Activated CD4-positive, alpha-beta T cell treated with anti-CD3 and anti-CD28 coated beads for 48 hours (primary cell): ENCODE measurements around the gene SLC6A6.

ENCODE experiments used
- DNase-seq: peaks from one replicate; pipeline ENCODE4 v3.0.0-alpha.2; 2020

Gene SLC6A6

DNA sequence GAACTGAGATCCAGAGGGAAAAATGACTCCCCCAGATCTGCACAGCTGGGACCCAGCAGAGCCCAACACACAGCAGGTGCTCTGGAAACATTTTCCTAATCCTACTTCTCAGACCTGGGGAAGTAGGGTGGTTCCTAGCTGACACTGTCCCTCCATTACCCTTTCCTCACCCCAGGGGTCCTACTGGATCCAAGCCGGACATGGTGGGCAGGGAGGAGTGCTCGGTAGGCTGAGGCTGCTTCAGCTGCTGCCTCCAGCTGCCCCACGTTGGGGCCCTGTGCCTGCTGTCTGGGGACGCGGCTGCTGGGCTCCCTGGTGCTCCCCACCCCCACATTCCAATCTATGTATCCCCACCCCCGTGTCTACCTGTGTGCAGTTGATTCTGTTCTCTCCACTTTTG is 29.8 kb upstream of the SLC6A6 start:
- no peak for DNase-seq

DNA sequence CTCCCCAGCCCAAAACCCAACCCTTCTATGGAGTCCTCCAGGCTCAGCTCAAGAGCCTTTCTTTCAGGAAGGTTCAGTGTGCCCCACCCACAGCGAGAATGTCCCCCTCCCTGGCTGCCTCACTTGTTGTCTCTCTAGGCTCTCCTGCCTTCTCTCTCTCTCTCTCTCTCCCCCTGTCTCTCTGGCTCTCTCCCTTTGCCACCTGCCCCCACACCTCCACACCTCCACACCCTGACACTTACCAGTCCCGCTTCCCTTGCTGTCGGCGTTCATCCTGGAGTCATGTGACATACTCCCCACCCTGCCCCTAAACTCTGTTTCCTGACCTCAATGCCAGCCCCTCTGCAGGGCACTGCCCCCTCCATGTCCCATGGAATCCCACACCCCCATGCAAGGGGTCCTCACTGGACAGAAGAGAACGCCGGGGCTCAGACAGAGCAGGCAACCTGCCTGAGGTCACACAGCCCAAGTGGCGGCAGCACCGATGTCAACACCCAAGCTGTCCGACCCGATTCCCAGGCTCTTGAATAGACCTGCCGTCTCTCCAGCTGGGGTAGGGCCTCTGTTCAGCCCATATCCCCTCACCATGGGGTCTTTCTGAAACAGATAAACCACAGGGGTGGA is 28.5 kb upstream of the SLC6A6 start:
- DNase-seq, result no peak

GRCh38 chr3:14374444-14374883 is 27.9 kb upstream of the SLC6A6 start:
- DNase-seq, result no peak

DNA sequence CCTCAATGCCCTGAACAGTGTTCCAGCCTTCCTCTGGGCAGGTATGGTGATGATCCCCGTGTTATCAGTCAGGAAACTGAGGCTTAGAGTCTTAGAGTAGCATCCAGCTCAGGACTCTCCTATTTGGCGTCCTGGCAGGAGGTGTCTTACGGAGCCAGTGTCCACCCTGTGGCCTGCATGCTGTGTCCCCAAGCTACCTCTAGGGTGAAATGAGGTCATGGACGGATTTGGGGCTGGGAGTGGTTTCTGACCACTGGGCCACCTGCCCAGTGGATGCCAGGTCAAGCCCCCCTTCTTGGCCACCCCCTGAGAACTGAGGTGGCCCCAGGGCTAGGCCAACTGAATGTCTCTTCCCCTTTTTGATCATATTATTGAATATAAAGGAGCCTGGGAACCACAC is 27.2 kb upstream of the SLC6A6 start:
- DNase-seq, result no peak

DNA sequence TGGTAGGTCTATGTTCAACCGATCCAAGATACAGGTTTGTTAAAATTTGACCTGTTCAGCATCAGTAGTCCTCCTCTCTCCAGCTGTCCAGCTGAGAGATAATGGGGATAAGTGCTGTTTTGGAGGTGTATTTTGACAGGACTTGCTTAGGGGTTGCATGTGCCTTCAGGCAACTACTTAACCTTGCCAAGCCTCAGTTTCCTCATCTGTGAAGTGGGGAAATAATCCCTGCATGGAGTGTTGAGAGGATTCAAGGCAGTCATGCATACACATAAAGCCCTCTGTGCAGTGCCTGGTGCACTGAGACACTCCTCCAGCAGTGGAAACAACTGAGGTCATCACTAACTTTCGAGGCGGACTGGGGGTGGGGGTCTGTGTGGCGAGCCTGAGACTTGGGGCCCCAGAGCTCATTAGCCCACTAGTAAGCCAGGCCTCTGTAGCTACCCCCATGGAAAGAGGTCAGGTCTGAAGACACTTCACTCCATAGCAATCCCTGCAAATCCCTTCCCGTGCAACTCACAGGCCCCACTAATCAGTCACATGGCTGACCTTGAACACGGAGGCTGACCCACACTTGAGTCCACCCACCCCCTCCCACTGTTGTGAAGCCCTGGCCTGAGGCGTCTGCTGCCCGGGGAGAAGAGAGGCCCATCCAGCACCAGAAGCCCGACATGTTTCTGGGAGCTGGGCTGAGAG is 25.9 kb upstream of the SLC6A6 start:
- no peak for DNase-seq

- DNase-seq, result no peak
These were observed 25.2 kb upstream of the SLC6A6 start for GRCh38 chr3:14377044-14377837.

DNA sequence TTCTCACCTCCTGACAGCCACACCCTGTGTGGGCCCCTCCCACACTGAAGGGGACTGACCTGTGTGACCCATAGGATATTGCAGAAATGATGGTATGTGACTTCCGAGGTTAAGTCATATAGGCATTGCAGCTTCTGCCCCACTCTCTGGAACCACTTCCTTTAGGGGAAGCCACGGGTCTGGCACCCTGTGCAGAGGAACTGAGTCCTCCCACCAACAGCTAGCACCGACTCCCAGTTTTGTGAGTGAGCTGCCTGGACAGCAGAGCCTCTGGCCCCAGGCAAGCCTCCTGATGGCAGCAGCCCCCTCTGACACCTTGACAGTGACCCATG is 24.6 kb upstream of the SLC6A6 start:
- peak; percentile 34 for DNase-seq

DNA sequence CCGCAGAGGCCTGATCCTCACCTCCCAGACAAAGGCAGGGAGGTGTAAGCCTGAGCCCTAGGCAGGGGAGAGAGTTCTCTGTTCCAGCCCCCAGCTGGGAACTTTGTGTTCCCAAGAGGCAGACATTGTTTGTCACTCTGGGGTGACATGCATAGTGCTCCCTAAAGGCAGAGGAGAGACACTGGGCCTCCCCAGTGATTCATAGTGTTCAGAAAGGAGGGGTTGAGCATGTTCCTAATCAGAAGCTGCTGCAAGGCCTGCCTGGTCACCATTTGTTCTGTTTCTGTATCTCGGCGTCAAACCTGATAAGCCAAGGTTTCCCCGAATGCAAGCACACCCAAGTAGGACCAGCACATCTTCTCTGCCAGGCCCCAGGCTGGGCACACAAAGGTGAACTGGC is 24.0 kb upstream of the SLC6A6 start:
- DNase-seq, result no peak

DNA sequence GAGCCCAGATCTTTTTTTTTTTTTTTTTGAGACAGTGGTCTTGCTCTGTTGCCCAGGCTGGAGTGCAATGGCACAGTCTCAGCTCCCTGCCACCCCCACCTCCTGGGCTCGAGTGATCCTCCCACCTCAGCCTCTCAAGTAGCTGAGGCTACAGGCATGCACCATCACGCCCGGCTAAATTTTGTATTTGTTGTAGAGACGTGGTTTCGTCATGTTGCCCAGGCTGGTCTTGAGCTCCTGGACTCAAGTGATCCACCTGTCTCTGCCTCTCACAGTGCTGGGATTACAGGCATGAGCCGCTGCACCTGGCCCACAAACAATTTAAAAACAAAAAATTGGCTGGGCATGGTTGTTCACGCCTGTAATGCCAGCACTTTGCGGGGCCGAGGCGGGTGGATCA is 22.6 kb upstream of the SLC6A6 start:
- no peak for DNase-seq

DNA sequence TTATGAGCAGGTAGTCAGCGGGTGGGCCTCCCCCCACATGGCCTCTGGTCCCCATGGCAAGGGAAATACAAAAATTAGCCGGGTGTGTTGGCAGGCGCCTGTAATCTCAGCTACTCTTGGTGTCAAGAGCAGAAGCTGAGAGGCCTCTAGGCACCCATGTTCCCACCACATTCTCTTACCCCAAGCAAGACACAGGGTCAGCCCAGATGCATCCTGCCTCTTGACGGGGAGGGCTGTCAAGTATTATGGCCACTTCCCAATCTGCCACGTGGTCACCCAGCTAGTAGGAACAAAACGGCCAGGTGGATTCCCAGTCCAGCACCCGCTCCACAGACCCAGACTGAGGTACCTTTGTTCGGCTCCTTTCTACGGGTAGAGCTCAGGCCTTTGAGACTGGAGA is 16.2 kb upstream of the SLC6A6 start:
- no peak for DNase-seq

GRCh38 chr3:14388201-14388600 is 14.2 kb upstream of the SLC6A6 start:
- DNase-seq, result no peak

- DNase-seq, result no peak
These were observed 13.2 kb upstream of the SLC6A6 start for GRCh38 chr3:14389166-14389606.

- no peak for DNase-seq
These were observed 12.7 kb upstream of the SLC6A6 start for GRCh38 chr3:14389716-14390115.

DNA sequence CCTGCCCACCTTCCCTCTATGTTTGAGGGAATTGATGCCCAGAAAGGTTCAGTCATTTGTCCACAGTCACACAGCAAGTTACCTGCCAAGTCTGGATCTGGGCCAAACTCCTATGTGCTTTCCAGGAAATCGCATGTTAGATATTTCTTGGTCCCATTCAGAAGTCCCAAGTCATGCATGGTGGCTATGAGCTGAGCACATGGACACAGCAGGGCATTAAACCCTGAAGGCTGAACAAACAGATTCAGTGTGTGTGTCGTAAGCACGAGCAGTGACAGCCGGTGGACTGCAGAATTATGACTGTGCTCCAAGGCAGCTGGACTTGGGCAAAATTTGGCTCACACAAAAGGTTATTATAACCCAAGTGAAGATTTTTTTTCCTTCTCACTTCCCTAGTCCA is 11.4 kb upstream of the SLC6A6 start:
- DNase-seq, result no peak

- no peak for DNase-seq
These were observed 10.2 kb upstream of the SLC6A6 start for GRCh38 chr3:14392231-14392630.

DNA sequence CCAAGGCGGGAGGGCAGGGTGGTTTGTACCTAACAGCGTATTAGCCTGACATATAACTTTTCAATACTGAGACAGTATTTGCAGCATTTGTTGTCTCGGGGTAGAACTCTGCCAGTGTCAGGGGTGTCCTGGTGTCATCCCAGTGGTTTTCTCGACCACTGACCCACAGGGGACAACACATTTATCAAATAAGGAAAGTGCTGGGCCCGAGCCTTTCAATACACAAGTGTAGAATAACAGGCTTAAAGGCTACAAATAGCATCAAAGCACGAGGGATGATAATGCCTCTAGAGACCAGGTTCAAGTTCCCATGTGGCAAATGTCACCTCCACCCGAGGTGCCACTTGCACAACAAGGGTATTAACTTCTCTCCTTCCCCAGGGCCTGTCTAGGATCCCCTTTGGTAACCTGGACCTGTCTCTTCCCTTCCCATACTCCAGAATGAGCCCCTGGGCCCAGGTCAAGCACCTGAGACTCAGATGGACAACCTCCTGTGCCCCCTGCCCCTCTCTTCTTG is 9.5 kb upstream of the SLC6A6 start:
- no peak for DNase-seq

DNA sequence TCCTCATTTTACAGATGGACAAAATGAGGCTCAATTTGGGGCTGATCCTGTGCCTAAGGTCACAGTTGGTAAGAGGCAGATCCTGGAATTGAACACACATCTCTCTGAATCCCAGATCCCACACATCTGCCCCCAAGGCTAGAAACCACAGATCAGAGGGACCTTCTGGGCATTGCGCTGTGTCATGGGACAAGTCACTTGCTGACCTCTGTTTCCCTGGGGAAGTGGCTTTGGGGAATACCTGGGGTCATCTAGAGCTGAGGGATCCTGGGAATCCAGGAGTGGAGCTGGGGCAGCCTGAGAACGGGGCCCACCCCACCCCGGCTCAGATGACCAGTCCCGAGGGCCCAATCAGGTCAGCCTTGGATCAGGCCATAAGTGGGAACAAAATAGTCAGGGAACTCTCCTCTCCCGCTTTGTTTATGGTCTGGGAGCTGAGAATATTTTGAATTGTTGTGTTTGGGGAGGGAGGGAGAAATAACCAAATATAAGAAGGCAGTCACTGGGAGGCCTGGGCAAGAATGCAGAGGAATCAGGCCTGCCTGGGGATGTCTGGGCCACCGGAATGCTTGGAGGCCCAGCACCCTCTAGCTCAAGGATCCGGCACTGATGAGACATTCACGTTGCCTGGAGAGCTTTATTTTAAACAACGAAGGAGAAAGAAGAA is 8.8 kb upstream of the SLC6A6 start:
- no peak for DNase-seq

- DNase-seq, result no peak
These were observed 6.2 kb upstream of the SLC6A6 start for GRCh38 chr3:14396031-14396692.

DNA sequence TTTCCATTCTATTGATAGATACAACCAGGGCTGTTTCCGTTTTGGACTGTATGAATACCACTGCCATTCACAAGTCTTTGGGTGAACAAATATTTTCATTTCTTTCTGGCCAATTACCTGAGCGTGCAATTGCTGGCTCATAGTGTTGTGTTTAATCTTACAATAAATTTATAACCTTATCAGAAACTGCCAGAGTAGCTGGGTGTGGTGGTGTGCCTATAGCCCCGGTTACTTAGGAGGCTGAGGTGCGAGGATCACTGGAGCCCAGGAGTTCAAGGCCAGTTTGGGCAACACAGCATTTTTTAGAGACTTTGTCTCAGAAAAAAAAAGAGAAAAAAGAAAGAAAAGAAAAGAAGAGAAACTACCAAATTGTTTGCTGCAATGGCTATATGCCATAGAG is 5.4 kb upstream of the SLC6A6 start:
- DNase-seq, result no peak

GRCh38 chr3:14397531-14397930 is 4.9 kb upstream of the SLC6A6 start:
- DNase-seq, result no peak

DNA sequence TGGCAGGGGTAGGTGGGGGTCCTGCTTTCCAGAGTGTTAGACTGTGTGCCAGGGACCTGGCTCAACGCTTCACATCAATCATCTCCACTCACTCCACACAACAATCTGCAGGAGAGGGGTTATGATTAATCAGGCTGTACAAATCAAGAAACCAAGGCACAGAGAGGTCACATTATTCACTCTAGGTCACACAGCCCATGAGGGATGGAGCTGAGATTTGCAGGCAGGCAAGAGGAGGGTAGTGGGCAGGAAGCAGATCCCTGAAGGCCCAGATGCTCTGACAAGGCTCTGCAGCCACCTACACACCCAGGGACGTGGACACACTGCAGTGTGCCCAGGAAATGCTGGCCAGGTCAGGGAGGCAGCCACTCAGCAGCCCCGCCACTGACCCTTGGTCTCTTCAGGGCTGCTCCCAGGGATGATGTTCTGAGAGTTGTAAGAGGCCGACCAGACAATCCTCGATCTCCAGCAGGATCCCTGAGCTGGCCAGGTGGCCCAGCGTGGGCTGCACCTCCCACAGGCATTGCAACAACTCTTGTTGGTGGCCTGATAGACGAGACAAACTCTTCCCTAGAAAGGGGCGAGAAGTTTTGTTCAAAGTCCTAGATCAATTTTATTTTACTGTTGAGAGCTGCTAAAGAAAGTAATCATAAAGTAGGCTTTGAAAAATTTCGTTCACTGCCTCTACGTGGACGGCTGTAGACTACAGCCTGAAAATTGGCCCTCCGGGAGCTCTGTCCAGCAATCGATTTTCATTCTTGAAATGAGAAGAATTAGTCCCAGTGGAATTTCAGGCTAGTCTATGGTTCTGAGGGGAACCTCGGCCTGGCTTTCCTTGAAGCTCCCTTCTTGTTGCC is 4.2 kb upstream of the SLC6A6 start:
- no peak for DNase-seq

GRCh38 chr3:14398797-14399106 is 3.7 kb upstream of the SLC6A6 start:
- DNase-seq, result no peak
